Stimulated activated naive CD8-positive, alpha-beta T cell treated with anti-CD3 and anti-CD28 coated beads, Interleukin-15, amount 100 ng/mL, for 72 hours (primary cell): ENCODE data around the gene ADAM19.
"Not testable (repeated sequence)": the region's sequence is repeated elsewhere in the genome, so short reads cannot be mapped to it uniquely, and the experiment has no call there.

Source experiments
- ATAC-seq: fragments of 150-1000 bp; cut with Tn5 transposase; 2 replicates; pipeline ENCODE4 v1.10.0; 2021; ENCODE audit warnings: mild to moderate bottlenecking, moderate library complexity
- DNase-seq, 2 donors: peaks; one replicate each; pipeline ENCODE4 v3.0.0; 2021 to 2022
- H3K27ac Mint-ChIP-seq, 2 donors: one replicate each; pipeline ENCODE4 v1.8.0; 2022; ENCODE audit warnings: mild to moderate bottlenecking in 2 of 2, mixed read lengths in 2 of 2, moderate library complexity in 2 of 2
- H3K27me3 Mint-ChIP-seq: one replicate; pipeline ENCODE4 v1.8.0; 2022; ENCODE audit warnings: mixed read lengths
- H3K4me1 Mint-ChIP-seq: one replicate; pipeline ENCODE4 v1.8.0; 2022; ENCODE audit warnings: mild to moderate bottlenecking, mixed read lengths
- H3K4me3 Mint-ChIP-seq, 2 donors: one replicate each; pipeline ENCODE4 v1.8.0; 2022; ENCODE audit warnings: mild to moderate bottlenecking in 2 of 2, mixed read lengths in 2 of 2, moderate library complexity in 1 of 2
- H3K9me3 Mint-ChIP-seq, 2 donors: one replicate each; pipeline ENCODE4 v1.8.0; 2022; ENCODE audit warnings: mixed read lengths in 2 of 2

The ADAM19 gene

DNA sequence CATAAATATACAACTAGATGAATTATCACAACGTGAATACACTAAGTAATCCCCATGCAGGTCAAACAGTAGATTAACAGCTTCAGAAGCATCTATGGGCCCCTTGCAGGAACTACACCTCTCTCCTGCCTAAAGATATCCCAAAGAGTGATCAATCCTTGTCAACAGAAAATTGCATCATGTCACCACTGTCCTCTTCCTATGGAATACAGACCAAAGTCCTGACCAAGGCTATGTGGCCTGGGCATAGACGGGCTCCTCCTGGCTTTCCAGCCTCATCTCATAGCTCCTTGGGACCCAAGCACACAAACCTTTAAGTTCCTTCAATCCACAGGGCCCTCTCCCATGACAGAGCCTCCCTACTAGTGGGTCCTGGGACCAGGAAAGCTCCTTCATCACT, 90.2 kb downstream of the ADAM19 start:
- no peak overlapping the region for H3K27ac Mint-ChIP-seq

DNA sequence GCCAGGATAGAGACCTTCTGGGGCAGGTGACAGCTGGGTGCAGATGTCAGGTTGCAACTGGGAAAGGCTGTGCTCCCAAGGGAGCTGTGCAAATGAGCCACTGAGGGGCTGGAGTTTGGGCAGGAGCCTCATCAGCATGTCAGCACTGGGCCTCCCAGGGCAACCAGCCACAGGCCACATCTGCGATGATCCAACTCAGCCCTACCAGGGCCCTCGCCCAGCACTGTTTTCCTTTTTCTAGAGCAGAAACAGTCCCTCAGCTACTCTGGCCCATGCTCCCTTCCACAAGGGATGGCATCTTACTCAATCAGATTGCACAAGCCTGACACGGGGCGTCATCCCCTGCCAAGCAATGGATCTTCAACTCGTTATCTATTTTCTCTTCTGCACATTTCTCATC, 90.8 kb downstream of the ADAM19 start:
- H3K27me3 Mint-ChIP-seq: peaks cover 26% of the 10 kb centered on the region
- no peak overlapping the region for H3K4me3 Mint-ChIP-seq
- H3K27ac Mint-ChIP-seq: no peak overlapping the region
- ATAC-seq (no peak), DNase-seq (no peak)
- no peaks in the 10 kb centered on the region for H3K9me3 Mint-ChIP-seq
- H3K4me1 Mint-ChIP-seq: peaks cover 11% of the 10 kb centered on the region

More for the DNA sequence above, 90.2 kb downstream of the ADAM19 start:
- Mint-ChIP-seq H3K27me3 (peaks cover 26% of the 10 kb centered on the region), H3K9me3 (no peaks in the 10 kb centered on the region), H3K4me3 (no peak overlapping the region), H3K4me1 (peaks cover 11% of the 10 kb centered on the region)
- DNase-seq (no peak), ATAC-seq (no peak)

DNA sequence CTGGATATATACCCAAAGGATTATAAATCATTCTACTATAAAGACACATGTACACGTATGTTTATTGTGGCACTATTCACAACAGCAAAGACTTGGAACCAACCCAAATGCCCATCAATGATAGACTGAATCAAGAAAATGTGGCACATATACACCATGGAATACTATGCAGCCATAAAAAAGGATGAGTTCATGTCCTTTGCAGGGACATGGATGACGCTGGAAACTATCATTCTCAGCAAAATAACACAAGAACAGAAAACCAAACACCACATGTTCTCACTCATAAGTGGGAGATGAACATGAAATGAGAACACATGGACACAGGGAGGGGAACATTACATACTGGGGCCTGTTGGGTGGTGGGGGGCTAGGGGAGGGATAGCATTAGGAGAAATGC, 92.9 kb downstream of the ADAM19 start:
- Mint-ChIP-seq H3K4me1 (peaks cover 11% of the 10 kb centered on the region), H3K27me3 (peaks cover 25% of the 10 kb centered on the region)
- ATAC-seq, H3K9me3 Mint-ChIP-seq, DNase-seq, H3K4me3 Mint-ChIP-seq, H3K27ac Mint-ChIP-seq: not testable (repeated sequence)

DNA sequence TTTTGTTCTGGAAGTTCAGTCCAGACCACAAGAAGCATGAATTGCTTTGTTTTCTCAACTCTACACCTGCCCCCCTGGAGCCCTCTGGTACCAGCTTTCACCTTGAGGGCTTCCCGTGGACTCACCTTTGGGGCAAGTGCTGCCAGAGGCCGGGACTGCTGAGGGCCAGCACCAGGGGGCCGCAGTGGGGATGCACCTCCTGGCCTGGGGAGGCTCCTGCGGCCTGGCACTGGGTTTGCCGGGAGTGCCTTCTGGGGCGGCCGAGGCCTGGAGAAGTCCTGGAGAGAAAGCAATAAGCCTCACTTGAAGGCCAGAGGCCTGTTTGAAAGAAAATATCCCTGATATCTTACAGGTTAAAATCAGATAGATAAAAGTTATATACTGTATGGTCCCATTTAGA, 93.9 kb downstream of the ADAM19 start:
- H3K4me1 Mint-ChIP-seq: peaks cover 8% of the 10 kb centered on the region
- H3K27ac Mint-ChIP-seq: no peak overlapping the region
- DNase-seq (no peak), ATAC-seq (no peak)
- H3K4me3 Mint-ChIP-seq: no peak overlapping the region
- H3K27me3 Mint-ChIP-seq: peaks cover 14% of the 10 kb centered on the region
- H3K9me3 Mint-ChIP-seq: no peaks in the 10 kb centered on the region

DNA sequence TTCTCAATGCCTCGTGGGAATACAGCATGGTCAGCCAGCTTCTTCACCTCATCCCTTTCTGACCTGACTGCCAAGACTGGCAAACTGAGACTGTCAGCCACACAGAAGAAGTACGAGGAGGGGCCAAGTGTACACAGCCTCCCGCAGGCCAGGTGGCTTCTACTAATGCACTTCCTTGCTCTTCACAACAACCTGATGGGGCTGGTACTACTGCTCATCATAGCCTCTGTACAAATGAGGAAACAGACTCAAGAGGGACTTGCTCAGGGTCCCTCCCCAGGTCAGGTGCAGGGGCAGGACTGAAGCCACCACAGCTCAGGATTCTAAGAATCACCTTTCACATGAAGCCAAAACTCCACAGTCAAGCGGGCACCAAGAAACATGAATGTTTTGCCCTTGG, 94.3 kb downstream of the ADAM19 start:
- H3K4me1 Mint-ChIP-seq: peaks cover 6% of the 10 kb centered on the region
- ATAC-seq (no peak), DNase-seq (no peak)
- peaks cover 10% of the 10 kb centered on the region for H3K27me3 Mint-ChIP-seq
- H3K4me3 Mint-ChIP-seq: no peak overlapping the region
- H3K27ac Mint-ChIP-seq: peak overlapping the region in 1 of 2 donors; percentile 23
- H3K9me3 Mint-ChIP-seq: no peaks in the 10 kb centered on the region

DNA sequence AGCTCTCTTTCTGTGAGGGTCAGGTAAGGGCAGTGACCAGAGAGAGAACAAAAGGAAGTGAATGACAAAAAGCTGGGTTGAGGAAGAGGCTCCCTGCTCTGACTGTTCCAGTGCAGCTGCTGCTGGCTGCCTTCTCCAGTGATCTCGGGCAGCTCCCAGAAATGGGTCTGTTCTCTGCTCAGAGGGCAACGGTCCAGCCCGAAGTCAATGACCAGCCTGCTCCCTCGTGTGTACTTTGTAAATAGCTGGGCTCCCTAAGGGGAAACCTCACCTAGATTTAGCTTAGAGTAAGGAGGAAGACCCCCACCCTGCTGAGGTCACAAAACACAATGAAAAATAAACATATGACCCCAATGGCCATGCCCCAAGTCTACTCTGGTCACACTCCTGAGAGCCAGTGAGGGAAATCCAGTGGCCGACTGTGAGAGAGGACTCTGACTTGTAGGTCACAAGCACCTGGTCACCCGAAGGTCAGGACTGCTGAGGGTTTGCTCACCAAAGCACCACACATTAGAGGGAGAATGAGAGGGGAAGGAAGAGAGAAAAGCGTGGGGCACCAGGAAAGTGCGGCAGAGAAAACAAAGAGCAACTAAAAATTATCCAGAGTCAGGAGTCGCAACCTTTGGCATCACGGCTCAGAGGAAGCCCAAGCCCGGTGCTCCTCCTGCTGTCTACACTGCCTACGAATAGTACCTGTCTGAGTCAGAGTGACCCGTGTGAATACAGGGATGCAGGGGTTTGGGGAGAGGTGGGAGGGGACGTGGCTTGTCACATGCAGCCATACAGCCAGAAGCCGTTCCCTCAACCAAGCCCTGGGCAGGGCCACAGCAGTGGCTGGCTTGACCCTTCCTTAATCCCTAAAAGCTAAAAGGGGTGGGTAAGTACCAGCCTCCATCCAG, 95.7 kb downstream of the ADAM19 start:
- Mint-ChIP-seq H3K4me1 (peaks cover 6% of the 10 kb centered on the region), H3K4me3 (no peak overlapping the region), H3K27me3 (no peaks in the 10 kb centered on the region), H3K27ac (peak overlapping the region in 1 of 2 donors; percentile 72), H3K9me3 (no peaks in the 10 kb centered on the region)
- DNase-seq (no peak), ATAC-seq (no peak)

DNA sequence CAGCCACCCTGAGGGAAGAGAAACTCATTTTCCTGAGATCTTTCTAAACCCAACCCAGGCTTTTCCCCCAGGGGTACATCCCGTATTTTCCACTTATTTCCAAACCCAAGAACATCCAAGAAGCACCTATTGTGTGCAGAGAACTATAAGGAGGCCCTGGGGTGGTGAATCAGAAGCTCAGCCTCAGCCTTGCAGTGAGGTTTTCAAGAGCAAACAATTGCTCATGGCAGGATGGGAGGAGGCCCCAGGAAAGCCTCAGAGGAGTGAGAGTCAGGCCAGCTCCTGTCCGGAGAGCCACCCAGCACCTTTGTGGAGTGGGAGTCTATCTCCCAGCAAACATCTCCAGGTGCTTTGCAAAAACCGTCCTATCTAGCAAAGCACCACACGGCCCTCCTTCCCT, 96.4 kb downstream of the ADAM19 start:
- Mint-ChIP-seq H3K27me3 (no peaks in the 10 kb centered on the region), H3K4me3 (no peak overlapping the region), H3K9me3 (no peaks in the 10 kb centered on the region), H3K4me1 (peaks cover 6% of the 10 kb centered on the region), H3K27ac (peak overlapping the region in 1 of 2 donors; percentile 70)
- DNase-seq (no peak), ATAC-seq (no peak)

DNA sequence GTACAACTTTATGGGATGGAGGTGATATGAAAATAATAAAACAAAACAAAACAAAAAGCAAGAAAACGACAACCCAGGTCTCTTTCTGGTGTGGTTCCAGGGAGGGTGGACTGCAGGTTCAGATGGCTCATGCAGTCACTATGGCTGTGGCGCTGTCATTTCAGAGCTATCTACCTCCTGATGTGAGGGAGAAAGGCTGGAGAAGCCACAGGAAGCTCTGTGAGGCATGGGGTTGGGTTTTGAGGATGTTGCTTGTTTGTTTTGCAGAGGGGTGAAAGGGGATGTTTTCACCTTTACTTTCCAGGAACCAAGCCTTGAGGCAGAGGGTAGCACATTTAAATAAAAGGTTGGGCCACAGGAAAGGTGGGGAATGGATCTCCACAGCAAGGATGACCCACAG, 96.8 kb downstream of the ADAM19 start:
- peak overlapping the region in 1 of 2 donors; percentile 87 for H3K27ac Mint-ChIP-seq
- ATAC-seq (no peak), DNase-seq (no peak)
- no peaks in the 10 kb centered on the region for H3K9me3 Mint-ChIP-seq
- no peak overlapping the region for H3K4me3 Mint-ChIP-seq
- peaks cover 3% of the 10 kb centered on the region for H3K27me3 Mint-ChIP-seq
- peaks cover 6% of the 10 kb centered on the region for H3K4me1 Mint-ChIP-seq

DNA sequence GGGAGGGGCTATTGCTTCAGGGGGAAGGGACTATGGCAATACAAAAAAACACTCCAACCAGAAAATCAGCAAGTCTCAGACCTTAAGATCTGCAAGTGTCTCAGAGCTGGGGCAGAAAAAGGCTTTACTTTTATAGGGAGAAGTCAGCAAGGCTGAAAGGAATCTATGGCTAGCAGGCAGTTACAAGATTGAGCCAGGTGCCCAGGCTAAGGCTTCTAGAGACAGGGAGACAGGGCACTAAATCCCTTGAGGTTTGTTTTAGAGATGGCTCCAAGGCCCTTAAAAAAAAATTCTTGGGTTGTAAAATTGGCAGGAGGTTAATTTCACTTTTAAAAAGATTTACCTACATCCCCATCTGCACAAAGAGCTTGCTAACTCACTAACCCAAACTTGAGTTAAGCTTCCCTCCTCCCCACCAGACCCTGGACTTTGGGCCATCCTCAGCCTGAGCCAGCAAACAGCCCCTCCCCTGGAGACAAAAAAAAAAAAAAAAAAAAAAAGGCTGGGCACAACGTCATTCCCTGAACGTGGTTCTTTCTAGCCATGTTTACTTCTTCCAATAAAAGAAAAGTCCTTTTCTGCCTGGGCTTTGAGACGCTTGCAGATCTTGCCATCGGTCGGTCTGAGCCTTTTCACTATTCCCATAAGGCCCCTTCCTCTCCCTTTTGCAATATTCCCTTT, 97.6 kb downstream of the ADAM19 start:
- Mint-ChIP-seq H3K9me3 (no peaks in the 10 kb centered on the region), H3K4me1 (peaks cover 6% of the 10 kb centered on the region), H3K27ac (no peak overlapping the region), H3K27me3 (peaks cover 10% of the 10 kb centered on the region), H3K4me3 (no peak overlapping the region)
- no peak for DNase-seq
- ATAC-seq: no peak

DNA sequence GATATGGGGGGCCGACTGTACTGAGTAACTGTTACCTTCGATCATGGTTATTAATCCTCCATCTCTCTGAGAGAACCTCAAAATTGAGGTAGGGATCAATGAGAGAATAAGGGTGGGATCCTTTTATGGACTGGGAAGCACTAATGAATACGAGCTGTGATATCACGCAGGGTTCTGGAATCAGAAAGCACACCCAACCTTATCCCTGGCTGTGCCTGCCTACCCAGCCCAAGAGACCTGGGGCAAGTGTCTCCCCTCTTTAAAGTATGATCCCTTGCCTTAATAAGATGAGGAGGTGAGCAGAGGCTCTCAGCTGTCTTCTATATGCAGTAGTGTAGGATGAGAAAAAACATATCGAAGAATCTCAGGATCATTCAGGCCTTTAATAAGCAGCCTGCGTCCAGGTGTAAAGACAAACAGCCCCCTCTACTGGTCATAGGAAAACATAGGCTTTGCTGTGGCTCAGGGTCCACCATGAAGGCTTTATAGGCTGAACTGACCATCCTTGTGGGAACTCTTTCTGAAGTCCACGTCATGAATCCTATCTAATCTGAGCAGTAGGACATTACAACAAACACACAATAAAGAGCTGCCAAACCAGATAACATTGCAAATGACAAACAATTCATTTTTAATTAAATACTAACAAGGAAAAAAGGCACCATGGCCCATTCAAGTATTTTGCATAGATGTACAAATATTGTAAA, 98.7 kb downstream of the ADAM19 start:
- no peak overlapping the region for H3K27ac Mint-ChIP-seq
- H3K9me3 Mint-ChIP-seq: no peaks in the 10 kb centered on the region
- H3K27me3 Mint-ChIP-seq: peaks cover 10% of the 10 kb centered on the region
- peaks cover 6% of the 10 kb centered on the region for H3K4me1 Mint-ChIP-seq
- ATAC-seq: peak; percentile 70
- peak; percentile 35 to 38 for DNase-seq
- H3K4me3 Mint-ChIP-seq: no peak overlapping the region

DNA sequence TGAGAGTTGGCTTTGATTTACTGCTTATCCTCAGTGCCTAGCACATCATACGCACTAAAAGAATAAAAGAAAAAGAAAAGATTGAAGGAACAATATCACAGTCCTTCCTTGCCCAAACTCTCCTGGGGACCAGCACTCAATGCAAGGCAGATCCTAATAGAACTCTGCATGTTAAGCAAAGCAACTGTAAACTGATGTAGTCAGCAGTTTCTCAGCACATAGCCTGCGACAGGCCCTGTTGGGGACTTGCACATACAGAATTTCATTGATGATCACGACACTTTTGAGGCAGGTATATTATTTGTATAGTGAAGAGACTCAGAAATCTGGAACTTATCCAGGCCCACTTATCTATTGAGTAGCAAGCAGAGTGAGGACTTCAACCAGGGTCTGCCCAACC, 100.1 kb downstream of the ADAM19 start:
- ATAC-seq: no peak
- Mint-ChIP-seq H3K4me3 (no peak overlapping the region), H3K9me3 (no peaks in the 10 kb centered on the region), H3K27ac (no peak overlapping the region), H3K27me3 (peaks cover 10% of the 10 kb centered on the region), H3K4me1 (peaks cover 6% of the 10 kb centered on the region)
- no peak for DNase-seq

DNA sequence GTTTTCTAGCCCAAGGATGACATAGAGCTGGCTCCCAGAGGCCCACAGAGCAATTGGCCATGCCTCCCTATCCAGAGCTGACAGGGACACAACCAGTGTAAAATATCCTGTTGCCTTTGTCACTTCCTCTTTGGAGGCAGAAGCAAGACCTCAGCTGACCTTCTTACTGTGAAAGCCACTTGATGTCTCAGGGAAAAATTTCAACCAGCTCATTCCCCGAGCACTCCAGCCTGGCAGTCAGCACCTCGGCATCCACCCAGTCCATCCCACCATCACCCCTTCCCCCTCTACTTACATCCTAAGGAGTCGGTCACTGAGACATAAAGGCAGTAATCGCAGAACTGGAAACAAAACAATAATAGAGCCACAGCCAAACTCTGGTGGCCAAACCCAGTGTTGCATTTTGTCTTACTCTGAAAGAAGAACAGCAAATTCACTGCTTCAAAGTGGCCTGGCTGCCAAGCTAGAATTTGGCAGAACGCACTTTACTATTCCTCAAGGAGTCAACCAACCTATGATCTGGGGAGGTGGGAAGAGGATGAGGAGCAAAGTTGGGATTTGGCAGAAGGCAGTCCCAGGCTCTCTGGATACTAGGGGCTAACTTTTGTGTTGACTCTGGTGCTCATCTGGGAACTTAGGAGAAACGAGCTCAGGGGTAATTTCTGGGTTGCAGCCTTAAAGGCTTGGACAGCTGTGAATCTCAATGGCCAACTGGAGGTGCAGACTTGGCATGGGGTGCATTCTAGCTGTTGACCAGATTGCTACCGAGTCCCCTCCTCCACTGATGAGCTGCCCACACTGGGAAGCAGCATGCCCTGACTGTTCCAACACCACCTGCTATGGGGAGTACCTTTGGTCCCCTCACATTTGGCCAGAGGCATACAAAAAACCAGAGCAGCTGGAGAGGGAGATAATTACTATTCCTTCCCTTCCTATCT, 101.9 kb downstream of the ADAM19 start:
- ATAC-seq (no peak), DNase-seq (no peak)
- no peak overlapping the region for H3K4me3 Mint-ChIP-seq
- peaks cover 10% of the 10 kb centered on the region for H3K27me3 Mint-ChIP-seq
- H3K9me3 Mint-ChIP-seq: no peaks in the 10 kb centered on the region
- peaks cover 6% of the 10 kb centered on the region for H3K4me1 Mint-ChIP-seq
- H3K27ac Mint-ChIP-seq: no peak overlapping the region

DNA sequence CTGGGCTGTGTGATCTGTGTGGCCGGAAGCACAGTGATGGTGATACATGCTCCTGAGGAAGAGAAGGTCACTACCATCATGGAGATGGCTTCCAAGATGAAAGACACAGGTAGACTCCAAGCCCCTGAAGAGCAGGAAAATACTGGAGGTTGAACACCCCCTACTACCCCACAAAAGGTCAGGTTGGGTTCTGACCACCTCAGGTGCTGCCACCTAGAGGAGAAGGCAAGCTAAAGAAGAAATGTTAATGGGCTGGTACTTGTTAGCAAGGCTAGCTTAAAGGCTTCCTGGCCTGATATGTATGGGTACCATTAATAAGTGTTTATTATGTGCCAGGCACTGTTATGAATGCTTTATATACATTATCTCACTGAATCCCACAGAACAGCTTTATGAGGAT, 103.9 kb downstream of the ADAM19 start:
- peaks cover 1% of the 10 kb centered on the region for H3K4me1 Mint-ChIP-seq
- ATAC-seq: peak; percentile 62
- H3K27me3 Mint-ChIP-seq: peaks cover 10% of the 10 kb centered on the region
- no peak overlapping the region for H3K4me3 Mint-ChIP-seq
- no peaks in the 10 kb centered on the region for H3K9me3 Mint-ChIP-seq
- H3K27ac Mint-ChIP-seq: no peak overlapping the region
- DNase-seq: peak in 1 of 2 donors; percentile 26

DNA sequence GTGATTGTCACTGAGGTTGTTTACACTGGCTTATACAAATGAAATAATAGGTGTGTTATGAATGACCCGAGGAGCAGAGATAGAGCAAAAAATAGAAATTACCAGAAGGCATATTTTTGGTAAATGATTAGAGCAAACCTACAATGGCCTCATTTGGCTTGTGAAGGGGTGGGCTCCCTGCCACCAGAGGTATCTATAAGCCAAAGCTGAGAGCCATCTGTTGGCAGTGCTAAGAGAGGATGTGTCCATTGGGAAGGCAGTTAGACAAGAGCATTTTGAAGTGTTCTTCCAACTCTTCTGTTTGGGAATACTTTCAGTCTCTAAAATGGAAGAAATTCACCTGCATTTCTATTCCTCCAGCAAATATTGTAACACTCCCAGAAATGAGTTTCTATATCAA, 104.9 kb downstream of the ADAM19 start:
- peaks cover 10% of the 10 kb centered on the region for H3K27me3 Mint-ChIP-seq
- ATAC-seq: no peak
- no peak overlapping the region for H3K4me3 Mint-ChIP-seq
- no peak for DNase-seq
- no peaks in the 10 kb centered on the region for H3K9me3 Mint-ChIP-seq
- no peaks in the 10 kb centered on the region for H3K4me1 Mint-ChIP-seq
- H3K27ac Mint-ChIP-seq: no peak overlapping the region

DNA sequence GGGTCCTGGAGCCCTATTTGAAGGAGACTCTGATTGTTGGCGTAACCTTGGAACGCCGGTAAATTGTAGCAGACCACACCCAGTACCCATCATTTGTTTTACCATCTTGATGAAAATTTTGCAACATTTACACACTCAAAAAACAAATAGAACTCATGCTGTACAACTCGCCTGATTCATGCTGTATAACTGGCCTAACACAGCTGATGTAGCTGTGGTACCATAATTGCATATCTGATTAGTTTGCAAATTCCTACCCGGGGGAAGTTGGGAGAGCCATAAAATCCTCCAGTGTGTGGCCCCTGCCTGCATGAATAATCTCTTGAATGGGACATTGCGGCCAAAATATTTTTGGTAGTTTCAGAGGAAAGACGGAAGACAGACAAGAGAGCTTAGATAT, 105.9 kb downstream of the ADAM19 start:
- ATAC-seq (no peak), DNase-seq (no peak)
- Mint-ChIP-seq H3K4me3 (no peak overlapping the region), H3K27me3 (peaks cover 10% of the 10 kb centered on the region), H3K27ac (no peak overlapping the region), H3K4me1 (peaks cover 5% of the 10 kb centered on the region), H3K9me3 (no peaks in the 10 kb centered on the region)
